Ascending aorta (tissue), 2 donors: ENCODE measurements around the gene QKI. TPM values are rescaled to one million over a fixed set of nuclear protein-coding genes. Genes with fewer than 3 reads are reported as not detected.

Experiments used
- DNase-seq, 2 donors: peaks; one replicate each; pipeline ENCODE4 v3.0.0-alpha.2; 2019; ENCODE audit warnings: low spot score in 2 of 2
- H3K27ac ChIP-seq, 2 donors: fragments of 200-600 bp; sonication (generic); one replicate each; pipeline ENCODE4 v1.5.1; 2016 to 2017; ENCODE audit warnings: mild to moderate bottlenecking in 1 of 2
- H3K27me3 ChIP-seq: fragments of 200-600 bp; sonication (generic); one replicate; pipeline ENCODE4 v1.5.1; 2017
- H3K36me3 ChIP-seq, 2 donors: fragments of 200-600 bp; sonication (generic); one replicate each; pipeline ENCODE4 v1.5.1; 2016
- H3K4me1 ChIP-seq, 2 donors: fragments of 200-600 bp; sonication (generic); one replicate each; pipeline ENCODE4 v1.5.1; 2016 to 2017; ENCODE audit warnings: mild to moderate bottlenecking in 1 of 2
- H3K4me3 ChIP-seq, 2 donors: fragments of 200-600 bp; sonication (generic); one replicate each; pipeline ENCODE4 v1.5.1; 2016 to 2017; ENCODE audit warnings: mild to moderate bottlenecking in 1 of 2
- H3K9me3 ChIP-seq, 2 donors: fragments of 200-600 bp; sonication (generic); one replicate each; pipeline ENCODE4 v1.5.1; 2016
- intact Hi-C: fragments of 100-400 bp; cut with DNase I; formaldehyde crosslinking; loops from one replicate; pipeline ENCODE4 v1.15.1; 2023
- total RNA-seq: library from RNA; depleted of rRNA; stranded (reverse); fragments of >200 nt; gene quantifications from one replicate; pipeline ENCODE4 v1.1.0, GENCODE V29; 2016
- TF ChIP-seq, protein P1 (sequence below), 3 experiments: fragments of 200-600 bp in 2 of 3; fragments of 450-650 bp in 1 of 3; sonication (generic) in 2 of 3; IDR thresholded peaks; one replicate each; pipeline ENCODE4 v1.5.1; 2016 to 2019; ENCODE audit warnings: antibody characterized with exemption in 3 of 3, mild to moderate bottlenecking in 1 of 3, moderate library complexity in 1 of 3

QKI gene
- total RNA-seq, 1 donor from 2014 or later, result 91.0 TPM

GRCh38 chr6:163459536-163459935, 45.0 kb downstream of the QKI start:
- no peak overlapping the region for H3K4me3 ChIP-seq
- no peak overlapping the region for H3K27ac ChIP-seq
- no peak for DNase-seq
- peaks cover 3 to 21% of the 10 kb centered on the region in 2 donors for H3K4me1 ChIP-seq
- no peaks in the 10 kb centered on the region for H3K27me3 ChIP-seq
- H3K36me3 ChIP-seq, result no peaks in the 10 kb centered on the region
- TF ChIP-seq, protein P1, sequence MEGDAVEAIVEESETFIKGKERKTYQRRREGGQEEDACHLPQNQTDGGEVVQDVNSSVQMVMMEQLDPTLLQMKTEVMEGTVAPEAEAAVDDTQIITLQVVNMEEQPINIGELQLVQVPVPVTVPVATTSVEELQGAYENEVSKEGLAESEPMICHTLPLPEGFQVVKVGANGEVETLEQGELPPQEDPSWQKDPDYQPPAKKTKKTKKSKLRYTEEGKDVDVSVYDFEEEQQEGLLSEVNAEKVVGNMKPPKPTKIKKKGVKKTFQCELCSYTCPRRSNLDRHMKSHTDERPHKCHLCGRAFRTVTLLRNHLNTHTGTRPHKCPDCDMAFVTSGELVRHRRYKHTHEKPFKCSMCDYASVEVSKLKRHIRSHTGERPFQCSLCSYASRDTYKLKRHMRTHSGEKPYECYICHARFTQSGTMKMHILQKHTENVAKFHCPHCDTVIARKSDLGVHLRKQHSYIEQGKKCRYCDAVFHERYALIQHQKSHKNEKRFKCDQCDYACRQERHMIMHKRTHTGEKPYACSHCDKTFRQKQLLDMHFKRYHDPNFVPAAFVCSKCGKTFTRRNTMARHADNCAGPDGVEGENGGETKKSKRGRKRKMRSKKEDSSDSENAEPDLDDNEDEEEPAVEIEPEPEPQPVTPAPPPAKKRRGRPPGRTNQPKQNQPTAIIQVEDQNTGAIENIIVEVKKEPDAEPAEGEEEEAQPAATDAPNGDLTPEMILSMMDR (IDR thresholded peaks at IDR 0.05), result no peak
- H3K9me3 ChIP-seq, result no peaks in the 10 kb centered on the region
- intact Hi-C loops, result no loop called here

DNA sequence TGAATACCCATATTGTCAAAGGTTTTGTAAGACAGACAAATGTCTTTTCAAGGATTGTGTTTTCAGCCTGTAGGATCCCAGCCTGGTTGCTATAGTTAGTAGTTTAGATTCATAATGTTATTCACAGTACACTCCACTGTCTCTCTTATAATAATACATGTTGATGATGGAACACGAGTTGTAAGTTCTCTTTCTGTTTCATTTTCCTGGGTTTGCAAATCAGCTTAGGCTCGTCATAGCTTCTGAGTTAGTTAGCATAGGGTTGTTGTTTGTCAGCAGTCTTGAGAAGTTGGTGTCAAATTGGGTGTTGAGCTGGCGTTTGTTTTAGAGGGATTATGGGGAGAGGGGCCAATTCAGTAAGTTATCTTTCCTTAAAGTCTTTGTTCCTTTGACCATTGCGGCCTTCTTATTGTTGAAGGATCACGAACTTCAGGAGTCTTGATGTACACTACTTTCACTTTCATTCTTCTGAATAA, 45.8 kb downstream of the QKI start:
- Histone ChIP-seq H3K36me3 (no peaks in the 10 kb centered on the region), H3K9me3 (no peaks in the 10 kb centered on the region), H3K27me3 (no peaks in the 10 kb centered on the region), H3K4me1 (peaks cover 3 to 21% of the 10 kb centered on the region in 2 donors), H3K4me3 (peak overlapping the region; percentile 23 to 51), H3K27ac (peak overlapping the region in 1 of 2 donors; percentile 23)
- no peak for DNase-seq
- intact Hi-C loops, result no loop called here
- TF ChIP-seq, protein P1 (IDR thresholded peaks at IDR 0.05), result no peak

DNA sequence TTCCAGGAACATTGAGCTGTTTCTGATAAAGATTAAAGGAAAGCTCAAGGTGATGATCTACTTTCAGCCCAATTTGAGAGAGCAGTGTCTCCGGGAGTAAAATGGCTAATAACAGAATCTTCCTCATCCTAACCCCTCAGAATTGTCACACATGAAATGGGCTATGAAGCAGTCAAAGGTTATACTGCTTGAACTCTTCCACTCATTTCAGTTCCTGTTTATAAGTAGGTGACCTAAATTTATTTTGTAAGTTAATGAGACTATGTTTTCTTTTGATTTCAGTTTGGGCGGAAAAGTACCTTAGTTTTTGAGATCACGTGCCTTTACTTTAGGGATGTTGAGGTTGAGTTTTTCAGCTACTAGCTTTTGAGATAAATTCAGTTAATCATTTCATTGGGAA, 47.2 kb downstream of the QKI start:
- TF ChIP-seq, protein P1 (IDR thresholded peaks at IDR 0.05), result no peak
- Histone ChIP-seq H3K9me3 (no peaks in the 10 kb centered on the region), H3K36me3 (no peaks in the 10 kb centered on the region), H3K27ac (no peak overlapping the region), H3K27me3 (no peaks in the 10 kb centered on the region), H3K4me1 (peaks cover 3 to 21% of the 10 kb centered on the region in 2 donors), H3K4me3 (no peak overlapping the region)
- intact Hi-C loops, result no loop called here
- DNase-seq, result no peak

- H3K9me3 ChIP-seq, result no peaks in the 10 kb centered on the region
- TF ChIP-seq, protein P1 (IDR thresholded peaks at IDR 0.05), result no peak
- H3K27me3 ChIP-seq, result no peaks in the 10 kb centered on the region
- intact Hi-C loops, result no loop called here
- peaks cover 3 to 18% of the 10 kb centered on the region in 2 donors for H3K4me1 ChIP-seq
- H3K4me3 ChIP-seq, result no peak overlapping the region
- no peak for DNase-seq
- no peak overlapping the region for H3K27ac ChIP-seq
- no peaks in the 10 kb centered on the region for H3K36me3 ChIP-seq
Observed at GRCh38 chr6:163463180-163463579, 48.7 kb downstream of the QKI start.

GRCh38 chr6:163463795-163464194, 49.3 kb downstream of the QKI start:
- TF ChIP-seq, protein P1 (IDR thresholded peaks at IDR 0.05), result no peak

More at GRCh38 chr6:163463795-163464194, 49.3 kb downstream of the QKI start:
- Histone ChIP-seq H3K4me3 (no peak overlapping the region), H3K27me3 (no peaks in the 10 kb centered on the region), H3K27ac (no peak overlapping the region), H3K36me3 (no peaks in the 10 kb centered on the region), H3K4me1 (peaks cover 3 to 15% of the 10 kb centered on the region in 2 donors), H3K9me3 (no peaks in the 10 kb centered on the region)
- DNase-seq, result no peak
- intact Hi-C loops, result no loop called here
